Stimulated activated CD4-positive, alpha-beta T cell treated with anti-CD3 and anti-CD28 coated beads, Interleukin-1b, Interleukin-23, amount 100 ng/mL, for 48 hours (primary cell): ENCODE measurements around the gene NETO1.

Source experiments
- DNase-seq: peaks from one replicate; pipeline ENCODE4 v3.0.0-alpha.2; 2020

The NETO1 gene, protein sequence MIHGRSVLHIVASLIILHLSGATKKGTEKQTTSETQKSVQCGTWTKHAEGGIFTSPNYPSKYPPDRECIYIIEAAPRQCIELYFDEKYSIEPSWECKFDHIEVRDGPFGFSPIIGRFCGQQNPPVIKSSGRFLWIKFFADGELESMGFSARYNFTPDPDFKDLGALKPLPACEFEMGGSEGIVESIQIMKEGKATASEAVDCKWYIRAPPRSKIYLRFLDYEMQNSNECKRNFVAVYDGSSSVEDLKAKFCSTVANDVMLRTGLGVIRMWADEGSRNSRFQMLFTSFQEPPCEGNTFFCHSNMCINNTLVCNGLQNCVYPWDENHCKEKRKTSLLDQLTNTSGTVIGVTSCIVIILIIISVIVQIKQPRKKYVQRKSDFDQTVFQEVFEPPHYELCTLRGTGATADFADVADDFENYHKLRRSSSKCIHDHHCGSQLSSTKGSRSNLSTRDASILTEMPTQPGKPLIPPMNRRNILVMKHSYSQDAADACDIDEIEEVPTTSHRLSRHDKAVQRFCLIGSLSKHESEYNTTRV

DNA sequence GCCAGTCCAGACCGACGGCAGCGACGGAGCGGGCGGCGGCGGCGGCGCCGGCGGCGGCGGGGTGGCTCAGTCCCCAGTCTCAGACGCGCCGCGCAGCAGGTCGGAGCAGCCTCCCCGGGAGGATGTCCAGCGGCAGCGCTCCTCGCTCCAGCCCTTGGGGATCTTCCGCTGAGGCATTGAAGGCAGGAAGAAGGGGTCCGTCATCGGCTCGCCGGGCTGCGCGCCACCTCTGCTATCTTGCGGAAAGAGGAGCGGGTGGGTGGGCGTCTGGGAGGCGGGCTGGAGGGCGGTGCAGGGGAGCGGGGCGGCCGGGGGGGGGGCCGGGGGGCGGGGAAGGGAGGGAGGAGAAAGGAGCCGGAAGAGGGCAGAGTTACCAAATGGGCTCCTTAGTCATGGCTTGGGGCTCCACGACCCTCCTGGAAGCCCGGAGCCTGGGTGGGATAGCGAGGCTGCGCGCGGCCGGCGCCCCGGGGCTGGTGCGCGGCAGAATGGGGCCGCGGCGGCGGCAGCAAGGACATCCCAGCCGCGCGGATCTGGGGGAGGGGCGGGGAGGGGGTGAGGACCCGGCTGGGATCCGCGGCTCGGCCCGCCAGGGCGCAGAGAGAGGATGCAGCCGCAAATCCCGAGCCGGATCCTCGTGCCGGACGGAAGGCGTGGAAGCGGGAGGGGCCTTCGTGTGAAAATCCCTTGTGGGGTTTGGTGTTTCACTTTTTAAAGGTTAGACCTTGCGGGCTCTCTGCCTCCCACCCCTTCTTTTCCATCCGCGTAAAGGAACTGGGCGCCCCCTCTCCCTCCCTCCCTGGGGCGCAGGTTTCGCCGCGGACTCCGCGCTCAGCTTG lies at the start of gene NETO1:
TSS of gene NETO1 (minus strand) at position 242 of the 839 bp plus-strand sequence. CDS start 696 bp downstream, outside the sequence.
- no peak for DNase-seq

DNA sequence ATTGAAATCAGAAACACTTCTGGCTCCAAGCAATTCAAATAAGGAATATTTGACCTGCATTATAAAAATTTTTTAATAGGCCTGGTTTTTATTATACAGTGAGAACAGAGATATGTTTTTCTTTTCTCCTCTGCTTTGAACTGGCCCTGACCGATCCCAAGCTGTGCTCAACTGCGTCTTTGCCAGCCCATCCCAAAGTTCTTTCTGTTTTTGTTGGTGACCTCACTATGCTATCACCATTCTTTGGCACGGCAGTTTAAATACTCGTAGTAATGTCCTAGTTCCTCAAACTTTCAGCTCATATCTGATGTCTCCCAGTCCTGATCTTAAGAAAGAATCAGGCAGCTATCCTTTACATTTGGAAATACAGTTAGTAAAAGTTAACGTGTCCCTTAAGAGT lies 42.3 kb upstream of the NETO1 start:
- DNase-seq, result no peak

DNA sequence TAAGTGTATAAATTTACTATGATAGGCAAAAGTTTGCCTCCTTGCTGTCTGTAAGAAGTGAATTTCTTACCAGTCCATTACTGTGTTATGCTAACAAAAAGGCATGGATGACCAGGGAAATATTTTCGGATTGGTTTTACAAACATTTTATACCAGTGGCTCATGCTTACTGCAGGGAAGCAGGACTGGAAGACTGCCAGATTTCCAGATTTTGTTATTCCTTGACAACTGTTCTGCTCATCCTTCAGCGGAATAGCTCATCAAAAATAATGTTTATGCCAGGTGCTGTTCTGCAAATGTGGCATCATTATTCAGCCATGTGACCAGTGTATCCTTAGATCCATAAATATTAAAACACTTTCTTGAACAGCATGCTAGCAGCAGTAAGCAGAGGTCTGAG lies 40.4 kb upstream of the NETO1 start:
- no peak for DNase-seq

DNA sequence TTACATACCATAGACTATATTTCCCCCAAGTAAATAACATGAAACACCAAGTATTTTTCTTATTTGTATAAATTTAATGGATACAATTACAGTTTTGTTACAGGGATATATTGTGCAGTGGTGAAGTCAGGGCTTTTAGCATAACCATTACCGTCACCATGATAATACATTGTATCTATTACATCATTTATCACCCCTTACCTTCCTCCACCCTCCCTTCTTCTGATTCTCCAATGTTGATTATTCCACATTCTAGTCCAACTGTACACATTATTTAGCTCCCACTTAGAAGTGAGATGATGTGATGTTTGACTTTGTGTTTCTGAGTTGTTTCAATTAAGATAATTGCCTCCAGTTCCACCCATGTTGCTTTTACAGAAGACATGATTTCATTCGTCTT lies 35.2 kb upstream of the NETO1 start:
- DNase-seq, result no peak

DNA sequence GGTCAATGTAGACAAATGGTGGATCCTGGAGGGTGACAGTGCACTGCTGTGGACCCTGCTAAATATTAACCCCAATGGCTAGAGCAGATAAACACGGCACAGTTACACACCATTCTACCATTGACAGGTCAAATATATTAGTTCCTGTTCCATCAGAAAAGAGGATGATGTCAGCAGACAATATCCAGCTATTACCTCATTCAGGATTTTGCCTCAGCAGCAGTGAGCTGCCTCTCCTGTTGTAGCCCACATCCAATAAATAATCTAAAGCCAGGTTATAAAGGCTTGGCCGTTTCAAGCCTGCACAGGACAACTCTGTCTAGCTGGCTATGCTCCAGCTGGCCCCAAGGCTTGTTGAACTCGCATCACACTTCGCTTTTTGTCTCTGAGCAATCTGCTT lies 31.6 kb upstream of the NETO1 start:
- no peak for DNase-seq

DNA sequence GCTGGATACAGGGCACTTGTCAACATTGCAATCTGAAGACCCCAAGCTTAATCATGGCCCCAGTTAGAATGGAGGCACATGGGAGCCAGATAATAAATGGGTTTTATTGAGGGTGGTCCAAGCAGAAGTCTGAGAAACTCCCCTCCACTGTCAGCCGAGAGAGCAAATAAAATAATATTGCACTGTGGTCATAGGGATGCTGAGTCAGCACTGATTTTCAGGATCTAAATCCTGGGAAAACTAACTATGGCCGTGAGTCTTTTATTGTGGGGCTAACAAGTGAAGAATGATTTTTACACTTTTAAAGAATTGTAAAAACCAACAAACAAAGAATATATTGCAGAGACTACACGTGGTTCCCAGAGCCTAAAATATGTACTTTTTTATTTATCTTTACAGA lies 31.1 kb upstream of the NETO1 start:
- DNase-seq, result no peak

DNA sequence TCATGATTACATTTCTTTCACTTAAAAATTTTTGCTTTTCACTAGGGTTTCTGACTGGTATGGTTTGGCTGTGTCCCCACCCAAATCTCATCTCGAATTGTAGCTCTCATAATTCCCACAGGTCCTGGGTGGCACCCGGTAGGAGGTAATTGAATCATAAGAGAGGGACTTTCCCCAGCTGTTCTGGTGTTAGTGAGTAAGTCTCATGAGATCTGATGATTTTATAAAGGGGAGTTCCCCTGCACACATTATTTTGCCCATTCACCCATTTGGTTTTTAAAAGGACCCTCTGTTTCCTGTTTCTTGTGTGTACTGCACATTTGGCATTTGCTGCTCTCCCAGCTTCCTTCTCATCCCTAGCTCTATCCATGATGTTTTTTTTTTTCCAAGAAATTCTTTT lies 27.8 kb upstream of the NETO1 start:
- DNase-seq, result no peak

DNA sequence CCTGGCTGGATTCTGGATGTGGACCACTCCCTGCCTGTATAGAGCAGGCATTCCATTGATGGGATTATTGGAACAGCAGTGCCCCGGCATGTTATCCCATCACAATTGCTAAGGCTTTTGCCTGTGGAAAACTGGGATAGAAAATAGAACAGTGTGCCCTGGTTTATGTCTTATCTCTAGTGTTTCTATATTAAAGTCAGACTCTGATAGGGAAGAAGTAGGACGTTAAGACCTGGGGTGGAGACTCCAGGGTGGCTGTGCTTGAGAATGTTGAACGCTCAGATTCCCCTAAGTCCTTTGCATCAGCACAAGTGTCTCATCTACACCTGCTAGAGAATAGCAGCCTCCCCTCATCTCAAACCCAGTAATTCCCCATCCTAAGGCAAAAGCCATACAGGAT lies 10.8 kb upstream of the NETO1 start:
- no peak for DNase-seq

DNA sequence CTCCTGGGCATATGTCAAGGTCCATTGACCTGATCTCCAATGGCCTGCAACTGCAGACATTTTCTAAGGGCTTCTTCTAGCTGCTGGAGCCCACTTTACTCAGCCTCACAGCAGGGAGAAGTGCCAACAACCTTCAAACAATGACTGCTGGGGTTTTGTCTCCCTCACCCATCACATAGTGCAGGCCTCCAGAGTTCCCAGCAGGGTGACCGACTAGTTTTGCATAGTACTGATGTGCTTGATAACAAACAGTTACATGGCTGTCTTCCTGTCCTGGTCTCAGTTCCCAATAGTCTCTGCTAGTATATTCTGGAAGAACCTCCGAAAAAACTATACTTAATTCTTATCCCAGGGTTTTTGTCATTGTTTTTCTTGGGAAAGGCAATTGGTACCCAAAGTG lies 10.4 kb upstream of the NETO1 start:
- DNase-seq, result no peak

DNA sequence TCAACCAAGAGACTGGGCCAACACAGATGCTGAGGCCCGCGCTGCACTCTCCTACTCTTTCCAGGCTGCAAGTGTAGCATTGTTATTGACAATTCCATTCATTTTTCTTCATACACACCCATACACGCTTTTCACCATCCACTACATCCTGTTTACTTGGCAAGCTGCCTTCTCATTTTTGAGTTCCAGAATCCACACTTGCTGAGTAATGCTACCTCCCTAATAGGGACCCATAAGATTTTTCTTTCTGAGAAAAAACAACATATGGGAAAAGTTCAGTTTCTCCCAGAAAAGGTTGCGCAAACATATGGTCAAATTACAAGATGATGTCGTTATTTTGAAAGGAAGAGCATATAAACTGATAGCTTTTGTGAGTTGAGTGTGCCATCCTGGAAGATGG lies 3.3 kb upstream of the NETO1 start:
- DNase-seq, result no peak

DNA sequence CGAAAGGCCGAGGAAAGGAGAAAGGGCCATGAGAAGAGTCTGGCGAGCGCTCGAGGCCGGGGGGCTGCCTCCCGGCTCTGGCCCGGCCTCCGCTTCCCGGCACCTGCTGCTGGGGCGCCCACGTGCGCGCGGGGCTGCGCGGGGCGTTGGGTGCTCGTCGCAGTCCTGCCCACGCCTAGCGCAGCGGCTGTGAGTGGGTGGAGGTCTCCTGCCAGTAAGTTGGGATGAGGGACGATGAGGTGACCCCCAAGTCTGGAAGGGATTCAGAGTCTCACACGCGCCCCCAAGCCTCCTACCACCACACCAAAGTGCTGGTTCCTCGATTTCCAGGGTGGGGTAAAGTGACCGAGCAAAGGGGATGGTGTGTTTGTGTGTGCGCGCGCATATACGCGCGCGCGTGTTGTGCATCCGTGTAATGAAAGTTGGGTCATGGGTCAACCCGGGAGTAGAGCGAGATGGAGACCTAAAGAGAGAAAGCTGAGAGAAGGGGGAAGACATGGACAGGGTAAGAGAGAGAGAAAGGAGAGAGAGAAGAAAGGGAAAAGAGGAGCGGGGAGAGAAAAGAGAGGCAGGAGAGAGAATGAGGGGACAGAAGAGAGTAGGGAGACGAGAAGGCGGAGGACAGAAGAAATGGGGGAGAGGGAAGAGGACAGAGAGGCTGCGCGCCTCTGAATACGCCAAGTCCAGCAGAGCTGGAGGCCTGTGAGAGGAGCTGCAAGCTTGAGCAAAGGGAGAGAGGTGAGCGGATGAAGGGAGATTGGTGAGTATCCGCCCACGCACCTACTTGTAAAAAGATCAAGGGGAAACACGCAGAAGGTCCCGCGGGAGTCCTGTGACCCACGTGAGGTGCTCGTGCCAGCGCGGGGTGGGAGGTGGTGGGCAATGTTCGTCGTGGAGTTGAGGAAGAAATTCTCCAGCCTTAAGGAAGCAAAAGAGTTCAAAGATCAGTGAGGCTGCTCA lies 1.7 kb upstream of the NETO1 start:
- DNase-seq, result no peak

DNA sequence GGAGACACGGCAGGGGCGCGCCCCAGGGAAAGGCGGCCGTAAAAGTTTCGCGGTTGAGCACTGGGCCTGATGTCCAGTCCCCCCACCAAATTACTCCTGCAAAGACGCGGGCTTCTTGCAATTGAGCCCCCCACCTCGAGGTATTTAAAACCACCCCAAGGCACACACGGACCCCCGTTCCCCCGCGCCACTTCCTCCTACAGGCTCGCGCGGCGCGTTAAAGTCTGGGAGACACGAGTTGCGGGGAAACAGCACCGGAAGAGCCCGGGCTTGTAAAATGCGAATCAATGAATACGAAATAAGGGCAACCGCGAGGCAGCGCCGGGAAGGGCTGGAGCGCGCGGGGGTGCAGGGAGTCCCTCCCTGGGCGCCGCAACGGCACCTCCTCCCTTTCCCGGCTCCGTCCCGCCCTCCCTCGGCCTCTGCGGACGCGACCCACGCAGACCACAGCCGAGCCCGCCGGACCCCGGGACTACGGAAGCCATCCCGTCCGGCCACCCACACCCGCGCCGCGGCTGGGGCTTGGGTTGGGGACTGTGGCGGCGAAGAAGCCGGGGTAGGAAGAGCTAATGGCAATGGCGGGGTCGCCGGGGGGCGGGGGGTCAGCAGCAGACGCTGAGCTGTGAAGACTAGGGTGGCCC lies 918 bp upstream of the NETO1 start:
- DNase-seq, result no peak

DNA sequence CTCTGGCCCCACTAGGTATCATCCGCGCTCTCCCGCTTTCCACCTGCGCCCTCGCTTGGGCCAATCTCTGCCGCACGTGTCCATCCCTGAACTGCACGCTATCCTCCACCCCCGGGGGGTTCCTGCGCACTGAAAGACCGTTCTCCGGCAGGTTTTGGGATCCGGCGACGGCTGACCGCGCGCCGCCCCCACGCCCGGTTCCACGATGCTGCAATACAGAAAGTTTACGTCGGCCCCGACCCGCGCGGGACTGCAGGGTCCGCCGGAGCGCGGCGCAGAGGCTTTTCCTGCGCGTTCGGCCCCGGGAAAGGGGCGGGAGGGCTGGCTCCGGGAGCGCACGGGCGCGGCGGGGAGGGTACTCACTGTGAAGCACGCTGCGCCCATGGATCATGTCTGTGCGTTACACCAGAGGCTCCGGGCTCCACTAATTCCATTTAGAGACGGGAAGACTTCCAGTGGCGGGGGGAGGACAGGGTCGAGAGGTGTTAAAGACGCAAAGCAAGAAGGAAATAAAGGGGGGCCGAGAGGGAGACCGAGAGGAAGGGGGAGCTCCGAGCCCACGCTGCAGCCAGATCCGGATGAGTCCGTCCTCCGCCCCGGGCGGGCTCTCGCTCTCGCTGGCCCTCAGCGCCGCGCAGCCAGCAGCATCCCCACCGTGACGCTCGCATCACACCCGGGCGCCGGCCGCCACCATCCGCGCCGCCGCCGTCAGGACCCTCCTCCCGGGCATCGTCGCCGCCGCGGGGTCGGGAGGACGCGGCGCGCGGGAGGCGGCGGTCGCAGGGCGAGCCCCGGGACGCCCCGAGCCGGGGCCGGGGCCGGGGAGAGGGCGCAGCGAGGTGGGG lies 664 bp downstream of the NETO1 start:
- DNase-seq, result no peak

DNA sequence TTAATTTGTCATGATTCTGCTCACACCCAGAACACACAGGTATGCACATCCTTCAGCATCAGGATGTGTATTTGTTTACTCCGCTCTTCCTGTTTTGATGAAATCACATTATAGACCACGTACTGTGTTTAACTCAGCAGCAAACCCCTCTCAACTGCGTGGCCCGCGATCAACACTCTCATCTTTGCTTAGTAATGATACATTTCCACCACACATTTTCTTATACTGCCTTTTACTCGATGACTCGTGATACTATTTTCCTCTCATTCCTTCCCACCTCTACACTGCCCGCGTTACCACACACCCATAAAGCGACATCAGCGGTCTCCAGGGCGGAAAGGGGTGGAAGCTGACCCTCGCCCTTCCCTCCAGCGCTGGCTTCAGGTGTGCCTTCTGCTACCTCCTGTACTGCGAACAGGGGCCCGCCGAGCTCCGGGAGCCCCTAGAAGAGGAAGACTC lies 1.3 kb downstream of the NETO1 start:
- no peak for DNase-seq

DNA sequence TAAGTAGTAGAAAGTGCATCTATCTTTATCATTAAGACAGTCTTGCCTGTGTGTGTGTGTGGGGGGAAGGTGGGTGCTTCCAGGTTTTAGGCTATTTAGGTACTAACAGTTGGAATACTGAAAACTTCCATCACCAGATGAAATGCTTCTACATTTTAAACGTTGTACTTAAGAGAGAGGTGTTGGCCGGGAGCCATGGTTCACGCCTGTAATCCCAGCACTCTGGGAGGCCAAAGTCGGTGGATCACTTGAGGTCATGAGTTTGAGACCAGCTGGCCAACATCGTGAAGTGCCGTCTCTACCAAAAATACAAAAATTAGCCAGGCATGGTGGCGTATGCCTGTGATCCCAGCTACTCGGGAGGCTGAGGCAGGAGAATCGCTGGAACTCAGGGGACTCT lies 4.0 kb downstream of the NETO1 start:
- no peak for DNase-seq

DNA sequence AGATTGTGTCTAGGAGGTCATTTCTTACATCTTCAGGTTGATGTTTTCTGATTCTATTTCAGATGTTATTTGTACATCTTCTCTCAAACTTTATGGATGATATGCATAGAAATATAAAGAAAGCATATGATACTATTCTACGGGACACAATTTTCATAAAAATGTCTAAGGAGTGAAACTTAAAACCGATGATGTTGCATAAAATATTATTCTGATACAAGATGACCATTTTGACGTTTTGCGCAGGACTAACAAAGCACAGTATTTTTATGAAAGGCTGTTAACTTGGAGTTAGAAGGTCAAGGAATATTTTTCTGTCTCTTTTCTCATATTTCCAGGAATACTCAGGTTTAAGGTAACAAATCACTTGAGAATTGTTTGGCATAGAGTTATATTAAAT lies 8.7 kb downstream of the NETO1 start:
- DNase-seq, result no peak

DNA sequence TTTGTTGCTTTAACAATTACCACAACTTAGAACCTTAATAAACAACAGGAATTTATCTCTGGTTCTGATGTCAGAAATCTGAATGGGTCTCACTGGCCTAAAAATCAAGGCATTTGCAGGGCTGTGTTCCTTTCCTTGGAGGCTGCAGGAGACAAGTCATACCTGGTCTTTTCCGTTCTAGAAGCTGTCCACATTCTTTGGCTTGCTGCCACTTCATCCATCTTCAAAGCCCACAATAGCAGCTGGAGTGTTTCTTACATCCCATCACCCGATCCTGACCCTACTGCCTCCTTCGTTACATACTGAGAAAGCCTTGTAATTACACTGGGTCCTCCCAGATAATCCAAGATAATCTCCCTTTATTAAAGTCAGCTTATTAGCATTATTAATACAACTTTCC lies 18.1 kb downstream of the NETO1 start:
- no peak for DNase-seq

DNA sequence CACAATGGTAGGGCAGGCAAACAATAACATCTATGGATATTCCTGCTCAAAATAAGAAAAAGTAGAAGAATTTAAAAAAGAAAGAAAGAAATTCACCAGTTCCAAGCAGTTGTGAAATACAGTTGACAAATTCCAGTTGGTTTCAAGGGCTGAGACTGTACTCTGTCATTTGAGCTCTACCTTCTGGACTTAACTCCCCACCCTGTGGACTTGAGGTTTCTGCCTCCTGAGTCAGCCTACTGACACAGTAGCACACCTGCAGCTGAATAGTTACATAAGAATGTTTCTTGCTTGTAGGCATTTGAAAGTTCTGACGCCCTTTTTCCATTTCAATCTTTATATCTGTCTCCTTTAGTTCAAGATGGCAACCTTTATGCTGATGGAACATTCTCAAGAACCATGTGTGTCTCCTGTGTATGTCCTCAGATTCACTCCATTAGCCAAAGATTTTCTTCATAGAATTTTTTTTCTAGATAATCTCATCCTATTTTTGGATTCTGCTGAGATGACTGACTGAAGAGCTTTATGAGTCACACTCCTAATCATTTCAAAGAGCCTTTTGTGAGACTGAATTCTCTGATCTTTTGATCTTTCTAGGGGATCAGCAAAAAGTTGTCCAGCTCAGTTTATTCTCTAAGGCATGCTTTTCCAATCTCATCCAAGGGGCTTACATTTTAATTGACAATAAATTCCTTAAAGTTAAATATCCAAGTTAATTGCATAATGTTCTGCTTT lies 19.1 kb downstream of the NETO1 start:
- no peak for DNase-seq

DNA sequence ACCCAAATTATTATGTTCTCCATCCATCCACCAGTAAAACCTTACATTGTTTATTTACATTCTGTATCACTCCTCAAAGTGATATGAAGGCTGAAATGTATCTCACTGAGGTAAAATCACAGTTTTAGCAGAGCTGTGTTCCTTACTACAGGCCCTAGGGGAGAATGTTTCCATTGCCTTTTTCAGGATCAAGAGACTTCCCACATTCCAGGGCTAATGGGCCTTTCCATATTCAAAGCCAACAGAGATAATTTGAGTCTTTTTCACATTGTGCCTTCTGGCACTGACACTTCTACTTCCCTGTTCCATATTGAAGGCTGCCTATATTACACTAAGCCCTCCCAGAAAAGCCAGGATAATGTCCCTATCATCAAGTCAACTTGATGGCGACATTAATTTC lies 20.0 kb downstream of the NETO1 start:
- no peak for DNase-seq

DNA sequence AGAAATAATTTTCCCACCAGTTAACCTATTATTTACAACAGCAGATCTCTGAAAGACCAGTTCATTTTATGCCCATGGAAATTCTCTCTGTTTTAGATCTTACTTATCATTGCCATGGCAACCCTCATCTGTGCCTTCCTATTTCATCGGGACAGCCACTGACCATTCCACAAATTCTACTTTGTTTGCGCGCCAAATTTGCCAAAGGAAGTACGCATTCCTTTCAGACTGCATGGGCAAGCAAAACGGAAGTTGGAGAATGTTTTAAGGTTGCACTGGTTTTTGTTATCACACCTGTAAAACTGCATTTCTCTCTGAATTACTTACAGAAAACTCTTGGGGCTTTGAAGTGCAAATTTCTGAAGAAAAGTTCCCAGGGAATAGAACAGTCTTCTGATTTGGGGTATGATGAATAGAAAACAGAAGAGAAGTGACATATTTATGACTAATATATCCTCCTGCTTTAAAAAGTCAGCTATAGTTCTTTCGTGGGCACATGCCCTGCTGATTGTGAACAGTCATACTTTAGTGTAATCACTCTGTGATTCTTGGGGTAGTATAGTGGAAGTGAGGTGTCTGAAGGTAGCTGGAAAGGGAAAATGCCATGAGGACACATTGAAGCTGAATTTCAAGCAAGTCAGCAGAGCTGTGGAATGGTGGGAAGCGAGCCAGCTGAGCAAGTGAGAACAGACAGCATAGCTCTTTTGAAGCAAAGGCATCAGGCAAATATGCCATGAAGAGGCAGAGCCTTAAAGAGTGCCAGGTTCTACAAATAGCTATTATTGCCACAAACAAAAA lies 20.9 kb downstream of the NETO1 start:
- no peak for DNase-seq
